ENCODE results near the gene NAA60.
A peak's percentile ranks its signal among the peaks of the same experiment; 100 is the strongest.

NAA60 gene

GRCh38 chr16:3475604-3476375 is 32.3 kb downstream of the NAA60 start:
- POLR2A ChIA-PET (ENCODE audit: low non-redundant PET), result interaction anchor here (0.5 kb wide), 1 partner anchor 12 kb away, joined by 4 read pairs; no protein-coding TSS in a partner anchor
- CTCF ChIA-PET, result no interaction called here
- no peak for TF ChIP-seq CTCF (conservative IDR thresholded peaks at IDR 0.05; ENCODE audit: low read depth)
- H3K27ac ChIP-seq, result 0 out of 2 replicates have a peak overlapping the region, but pooled peaks have one; percentile 10
- DNase-seq (ENCODE audit: low spot score), result no peak

GRCh38 chr16:3476409-3476808 is 32.9 kb downstream of the NAA60 start:
- TF ChIP-seq CTCF (conservative IDR thresholded peaks at IDR 0.05; ENCODE audit: low read depth), result no peak
- DNase-seq (ENCODE audit: low spot score), result no peak
- POLR2A ChIA-PET (ENCODE audit: low non-redundant PET), result interaction anchor here (0.5 kb wide), 1 partner anchor 13 kb away, joined by 4 read pairs; no protein-coding TSS in a partner anchor
- CTCF ChIA-PET, result no interaction called here
- 0 out of 2 replicates have a peak overlapping the region, but pooled peaks have one; percentile 10 for H3K27ac ChIP-seq

GRCh38 chr16:3478242-3478925 is 34.9 kb downstream of the NAA60 start:
- no peak for TF ChIP-seq CTCF (conservative IDR thresholded peaks at IDR 0.05; ENCODE audit: low read depth)
- ChIA-PET POLR2A (ENCODE audit: low non-redundant PET) (no interaction called here), CTCF (no interaction called here)
- peak overlapping the region; percentile 7; the same call in 1 of the 2 replicates for H3K27ac ChIP-seq
- no peak for DNase-seq (ENCODE audit: low spot score)

GRCh38 chr16:3479654-3480216 is 36.3 kb downstream of the NAA60 start:
- ChIA-PET CTCF (no interaction called here), POLR2A (ENCODE audit: low non-redundant PET) (no interaction called here)
- no peak for TF ChIP-seq CTCF (conservative IDR thresholded peaks at IDR 0.05; ENCODE audit: low read depth)
- no peak overlapping the region for H3K27ac ChIP-seq
- DNase-seq (ENCODE audit: low spot score), result no peak

GRCh38 chr16:3480901-3481695 is 37.6 kb downstream of the NAA60 start:
- ChIA-PET CTCF (interaction anchor here (0.6 to 1.0 kb wide), 2 partner anchors 9 to 13 kb away, joined by 4 read pairs; no protein-coding TSS in a partner anchor), POLR2A (ENCODE audit: low non-redundant PET) (no interaction called here)
- DNase-seq (ENCODE audit: low spot score), result no peak
- no peak overlapping the region; the same call in 1 of the 2 replicates for H3K27ac ChIP-seq
- TF ChIP-seq CTCF (conservative IDR thresholded peaks at IDR 0.05; ENCODE audit: low read depth), result no peak
